Measurements from ENCODE around the gene PNLIPRP3.

GRCh38 chr10:116510565-116510964, 82.9 kb downstream of the PNLIPRP3 start:
- no peak for TF ChIP-seq CTCF (IDR thresholded peaks at IDR 0.05)
- TF ChIP-seq POLR2A (IDR thresholded peaks at IDR 0.05) = no peak
